Motor neuron (in vitro differentiated cells): Measurements from ENCODE around the gene ITPR3. TPM values are rescaled to one million over a fixed set of nuclear protein-coding genes. Genes with fewer than 3 reads are reported as not detected.

Source experiments
- ATAC-seq, 8 experiments: fragments of 200-7000 bp; cut with Tn5 transposase; replicated peaks in 6 of 8; 2 replicates each; pipeline ENCODE4 v1.8.0; 2021; ENCODE audit warnings: mild to moderate bottlenecking in 8 of 8, moderate library complexity in 8 of 8
- H3K27ac ChIP-seq, 2 donors: fragments of 250-450 bp; sonication (Bioruptor Pico); 2 replicates each; pipeline ENCODE4 v1.9.0; 2021; ENCODE audit warnings: antibody characterized with exemption in 2 of 2, mild to moderate bottlenecking in 2 of 2, moderate library complexity in 1 of 2
- H3K4me1 ChIP-seq, 2 donors: fragments of 250-450 bp; sonication (Bioruptor Pico); replicated peaks in 1 of 2; 2 replicates each; pipeline ENCODE4 v1.6.1; 2021; ENCODE audit warnings: antibody characterized with exemption in 2 of 2, mild to moderate bottlenecking in 2 of 2, moderate library complexity in 1 of 2
- H3K4me3 ChIP-seq, 5 donors: fragments of 250-450 bp; sonication (Bioruptor Pico); 2 replicates each; pipeline ENCODE4 v1.9.0; 2021; ENCODE audit warnings: antibody characterized with exemption in 5 of 5, mild to moderate bottlenecking in 5 of 5, moderate library complexity in 4 of 5
- WGBS, 10 experiments: fragments of 450-650 bp; shearing (Covaris generic); methylation state at CpG; one replicate each; pipeline ENCODE4 v1.0.0; 2022; 5-methylcytosine and 5-hydroxymethylcytosine counted together
- in situ Hi-C, 9 experiments: fragments of 400-800 bp; cut with MboI; loops; one replicate each; pipeline ENCODE4 v1.15.0; 2021; ENCODE audit warnings: low sequenced_read_pairs in 9 of 9, low pct_unique_long_range_greater_than_20kb in 2 of 9; ENCODE audit not compliant: unreplicated experiment in 9 of 9
- total RNA-seq, 8 experiments: library from RNA; unstranded; fragments of 300-600 nt; gene quantifications; 2 replicates each; pipeline versions ENCODE4 v1.2.3 to v1.2.4, GENCODE V29; 2022

ITPR3 gene
- total RNA-seq, 8 experiments from 2014 or later: 0.11 to 36.3 (median 0.96) TPM

DNA sequence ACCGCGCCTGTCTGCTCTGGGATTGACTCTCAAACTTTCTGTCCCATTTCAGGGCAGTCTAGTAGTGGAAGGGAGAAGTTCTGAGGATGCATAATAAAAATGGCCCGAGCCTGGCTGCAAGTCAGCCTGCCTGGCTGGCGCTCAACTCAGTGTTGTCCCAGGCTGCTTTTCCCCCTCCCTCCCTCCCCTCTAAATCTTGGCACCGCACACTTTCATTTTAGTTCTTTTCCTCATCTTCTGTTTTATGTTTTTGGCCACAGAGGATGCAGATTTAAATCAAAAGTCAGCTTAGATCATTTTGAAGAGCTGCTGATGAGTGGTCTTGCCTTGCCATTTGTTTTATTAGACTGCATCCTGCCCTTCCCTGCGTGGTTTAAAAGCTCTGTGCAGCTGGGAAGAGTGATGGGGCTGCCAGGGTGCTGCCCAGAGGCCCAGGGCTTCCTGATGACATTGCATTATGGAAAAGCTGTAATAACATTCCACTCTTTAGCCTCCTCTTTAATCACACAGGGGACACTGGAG lies 96.9 kb downstream of the ITPR3 start:
- peak; percentile 47 to 87 (median 58) for ATAC-seq
- no peak overlapping the region for H3K27ac ChIP-seq
- 20 to 85% (median 41%) methylated on average over 1 to 5 of the region's 6 CpGs; no CpG with 5 or more reads in 3 of the 10 experiments for WGBS, 10 experiments
- H3K4me1 ChIP-seq: peaks cover 12% of the 10 kb centered on the region in 2 donors
- no peak overlapping the region for H3K4me3 ChIP-seq
- in situ Hi-C loops: loop anchor here in 1 of 9 experiments (25.0 kb wide), 1 partner anchor 444 kb away; no protein-coding TSS in a partner anchor

DNA sequence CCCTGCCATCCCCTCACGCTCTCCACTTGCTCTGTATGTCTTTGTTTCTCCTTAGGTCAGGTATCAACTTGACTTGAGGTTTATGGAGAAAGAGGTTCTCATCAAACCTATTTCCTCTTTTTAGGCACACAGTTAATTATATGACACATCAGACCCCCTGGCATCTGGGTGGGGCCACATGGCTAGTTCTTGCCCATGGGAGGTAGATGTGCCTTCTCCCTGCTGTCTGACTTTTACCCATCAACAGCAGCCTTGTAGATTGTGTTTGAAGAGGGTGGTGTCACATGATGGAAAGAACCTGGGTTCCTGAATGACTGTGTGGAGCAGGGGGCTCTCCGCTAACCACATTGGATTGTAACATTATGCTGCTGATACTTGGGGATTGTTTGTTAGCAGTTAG lies 97.6 kb downstream of the ITPR3 start:
- no peak for ATAC-seq
- 83 to 100% (median 100%) methylated on average over 1 to 2 of the region's 2 CpGs; no CpG with 5 or more reads in 4 of the 10 experiments for WGBS, 10 experiments
- in situ Hi-C loops: loop anchor here in 1 of 9 experiments (25.0 kb wide), 1 partner anchor 444 kb away; no protein-coding TSS in a partner anchor
- no peak overlapping the region for H3K4me3 ChIP-seq
- H3K27ac ChIP-seq: peak overlapping the region; percentile 29 to 60
- peaks cover 12% of the 10 kb centered on the region in 2 donors for H3K4me1 ChIP-seq

DNA sequence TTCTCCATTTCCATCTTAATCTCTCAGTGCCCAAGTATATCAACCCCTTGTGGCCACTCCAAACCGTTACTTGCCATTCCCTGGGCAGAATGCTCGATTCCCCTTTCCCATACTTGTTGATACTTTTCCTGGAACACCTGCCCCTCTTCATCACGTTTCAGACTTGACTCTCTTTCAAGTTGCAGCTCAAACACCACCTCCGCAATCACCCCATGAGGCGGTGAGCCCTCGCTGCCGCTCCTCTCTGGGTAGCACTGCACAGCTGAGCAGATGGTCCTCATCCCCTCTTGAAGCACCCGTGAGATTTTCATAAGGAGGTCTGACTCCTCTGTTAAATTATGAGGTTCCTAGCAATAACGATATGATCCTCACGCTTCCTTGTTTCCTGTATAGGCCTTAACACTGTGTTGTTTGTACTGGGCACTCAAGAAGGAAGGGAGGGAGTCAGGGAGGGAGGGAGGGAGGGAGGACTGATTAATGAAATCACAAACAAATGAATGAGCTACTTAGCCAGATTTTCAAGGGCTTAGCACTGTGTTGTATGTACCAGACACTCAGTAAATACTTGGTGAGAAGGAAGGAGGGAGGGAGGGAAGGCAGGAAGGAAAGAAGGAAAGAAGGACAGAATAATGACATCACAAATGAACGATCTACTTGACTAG lies 98.3 kb downstream of the ITPR3 start:
- in situ Hi-C loops: loop anchor here in 1 of 9 experiments (25.0 kb wide), 1 partner anchor 443 kb away; no protein-coding TSS in a partner anchor

GRCh38 chr6:33720998-33721397 lies 99.9 kb downstream of the ITPR3 start:
- Histone ChIP-seq H3K4me3 (no peak overlapping the region), H3K4me1 (peaks cover 12 to 27% of the 10 kb centered on the region in 2 donors), H3K27ac (no peak overlapping the region)
- in situ Hi-C loops: loop anchor here in 1 of 9 experiments (25.0 kb wide), 1 partner anchor 441 kb away; no protein-coding TSS in a partner anchor
- WGBS, 10 experiments: 60 to 100% (median 100%) methylated on average over 1 of the region's 1 CpG; no CpG with 5 or more reads in 3 of the 10 experiments
- ATAC-seq: no peak

More for the DNA sequence above, 98.3 kb downstream of the ITPR3 start:
- Histone ChIP-seq H3K4me3 (no peak overlapping the region), H3K4me1 (peaks cover 12 to 17% of the 10 kb centered on the region in 2 donors), H3K27ac (no peak overlapping the region)
- WGBS, 10 experiments: 17 to 100% (median 67%) methylated on average over 1 to 10 of the region's 11 CpGs; no CpG with 5 or more reads in 1 of the 10 experiments
- no peak for ATAC-seq

GRCh38 chr6:33721508-33721907 lies 100.4 kb downstream of the ITPR3 start:
- in situ Hi-C loops: loop anchor here in 1 of 9 experiments (25.0 kb wide), 1 partner anchor 441 kb away; no protein-coding TSS in a partner anchor
- Histone ChIP-seq H3K4me3 (no peak overlapping the region), H3K4me1 (peaks cover 12 to 27% of the 10 kb centered on the region in 2 donors), H3K27ac (no peak overlapping the region)
- ATAC-seq: no peak
- 54 to 100% (median 80%) methylated on average over 1 to 5 of the region's 5 CpGs for WGBS, 10 experiments

DNA sequence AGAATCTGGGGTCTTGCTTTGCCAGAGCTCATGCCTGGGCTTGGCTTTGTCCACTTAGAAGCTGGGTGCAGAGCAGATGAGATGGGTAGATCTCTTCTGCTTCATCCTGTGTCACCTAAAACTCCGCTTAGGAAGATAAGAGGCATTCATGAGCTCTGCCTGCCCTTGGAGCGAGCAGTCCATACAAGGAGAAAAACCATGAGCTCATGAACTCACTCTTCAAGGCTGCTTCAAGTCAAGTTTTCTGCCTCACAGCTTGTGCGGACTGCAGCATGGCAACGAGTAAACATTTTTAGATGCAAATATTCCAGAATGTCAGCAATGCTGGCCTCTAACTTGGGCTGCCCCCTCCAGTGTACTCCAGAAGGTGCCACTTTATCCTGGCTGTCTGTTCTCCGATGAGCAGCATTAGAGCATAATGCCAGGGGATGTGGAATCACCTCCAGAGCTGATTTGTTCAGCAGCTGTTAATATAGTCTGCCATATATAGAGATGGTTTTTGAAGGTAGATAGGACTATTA lies 101.0 kb downstream of the ITPR3 start:
- in situ Hi-C loops: loop anchor here in 1 of 9 experiments (25.0 kb wide), 1 partner anchor 440 kb away; no protein-coding TSS in a partner anchor
- H3K27ac ChIP-seq: no peak overlapping the region
- WGBS, 10 experiments: 40 to 100% (median 76%) methylated on average over 1 to 5 of the region's 5 CpGs; no CpG with 5 or more reads in 4 of the 10 experiments
- H3K4me1 ChIP-seq: peaks cover 12 to 30% of the 10 kb centered on the region in 2 donors
- no peak overlapping the region for H3K4me3 ChIP-seq
- peak in 1 of 8 experiments; percentile 70 for ATAC-seq

- Histone ChIP-seq H3K27ac (no peak overlapping the region), H3K4me3 (no peak overlapping the region), H3K4me1 (peaks cover 2 to 25% of the 10 kb centered on the region in 2 donors)
- ATAC-seq: peak in 1 of 8 experiments; percentile 56
- 0 to 79% (median 23%) methylated on average over 1 to 2 of the region's 3 CpGs for WGBS, 10 experiments
- in situ Hi-C loops: loop anchor here in 1 of 9 experiments (25.0 kb wide), 1 partner anchor 439 kb away; no protein-coding TSS in a partner anchor
Measured at GRCh38 chr6:33723371-33724085, 102.4 kb downstream of the ITPR3 start.

DNA sequence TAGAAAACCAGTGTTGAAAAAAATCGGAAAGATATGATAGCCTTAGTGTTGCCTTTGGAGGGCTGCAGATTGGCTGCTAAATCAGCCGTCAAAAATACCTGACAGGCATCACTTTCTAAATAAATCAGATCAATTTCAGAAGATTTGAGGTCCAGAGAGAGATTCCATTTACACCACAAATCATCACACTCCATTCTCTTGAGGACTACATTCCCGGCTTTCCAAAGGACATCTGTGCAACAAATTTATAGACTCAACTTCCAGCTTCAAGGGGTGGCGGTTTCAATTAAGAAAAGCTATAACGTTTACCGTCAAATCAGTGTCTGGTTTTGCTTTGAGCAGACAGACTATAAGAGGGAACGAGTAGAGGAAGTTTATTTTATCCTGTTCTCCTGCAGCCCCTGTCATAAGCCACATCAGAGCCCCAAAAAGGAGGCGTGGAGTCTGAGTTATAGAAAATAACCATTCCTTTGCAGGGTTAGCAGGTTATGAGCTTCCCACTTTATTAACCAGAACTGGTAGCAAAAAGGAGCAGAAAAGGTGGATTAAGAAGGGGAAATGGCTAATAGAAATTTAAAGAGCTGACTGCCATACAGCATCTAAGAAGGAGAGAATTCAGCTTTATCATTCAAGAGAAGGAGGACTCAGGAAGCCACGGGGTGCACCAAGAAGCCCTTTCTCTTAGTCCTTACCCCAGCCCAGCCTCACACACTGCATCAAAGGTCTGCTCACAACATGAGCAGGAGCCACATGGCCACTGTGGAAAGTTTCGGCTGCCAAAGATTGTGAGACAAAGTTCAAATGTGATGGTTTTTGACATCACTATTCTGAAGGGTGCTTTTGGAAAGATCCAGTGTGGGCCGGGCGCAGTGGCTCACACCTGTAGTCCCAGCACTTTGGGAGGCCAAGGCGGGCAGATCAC lies 103.2 kb downstream of the ITPR3 start:
- ATAC-seq: no peak
- 14 to 90% (median 65%) methylated on average over 2 to 11 of the region's 13 CpGs for WGBS, 10 experiments
- Histone ChIP-seq H3K4me3 (no peak overlapping the region), H3K27ac (no peak overlapping the region), H3K4me1 (peaks cover 0 to 22% of the 10 kb centered on the region in 2 donors)
- in situ Hi-C loops: loop anchor here in 1 of 9 experiments (25.0 kb wide), 1 partner anchor 438 kb away; no protein-coding TSS in a partner anchor

DNA sequence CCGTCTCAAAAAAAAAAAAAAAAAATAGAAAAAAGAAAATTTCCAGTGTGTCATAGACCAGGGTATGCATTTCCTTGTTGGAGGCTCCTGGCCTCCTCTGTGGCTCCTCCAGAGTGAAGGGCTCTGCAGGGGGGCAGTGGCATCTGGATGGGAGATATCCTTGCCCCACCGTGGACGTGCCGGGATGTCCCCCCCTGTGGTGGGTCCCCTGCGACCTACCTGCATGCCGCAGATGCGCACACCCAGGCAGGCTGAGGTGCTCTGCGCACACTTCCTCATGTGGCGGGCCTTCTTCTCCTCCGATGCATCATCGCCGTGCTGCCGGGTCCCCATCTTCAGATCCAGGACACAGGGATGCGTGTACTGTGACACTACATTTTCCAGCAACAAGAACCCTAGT lies 104.1 kb downstream of the ITPR3 start:
- Histone ChIP-seq H3K27ac (no peak overlapping the region), H3K4me1 (peaks cover 0 to 28% of the 10 kb centered on the region in 2 donors), H3K4me3 (no peak overlapping the region)
- no peak for ATAC-seq
- WGBS, 10 experiments: 76 to 96% (median 90%) methylated on average over 1 to 10 of the region's 14 CpGs; no CpG with 5 or more reads in 5 of the 10 experiments
- in situ Hi-C loops: no loop called here

DNA sequence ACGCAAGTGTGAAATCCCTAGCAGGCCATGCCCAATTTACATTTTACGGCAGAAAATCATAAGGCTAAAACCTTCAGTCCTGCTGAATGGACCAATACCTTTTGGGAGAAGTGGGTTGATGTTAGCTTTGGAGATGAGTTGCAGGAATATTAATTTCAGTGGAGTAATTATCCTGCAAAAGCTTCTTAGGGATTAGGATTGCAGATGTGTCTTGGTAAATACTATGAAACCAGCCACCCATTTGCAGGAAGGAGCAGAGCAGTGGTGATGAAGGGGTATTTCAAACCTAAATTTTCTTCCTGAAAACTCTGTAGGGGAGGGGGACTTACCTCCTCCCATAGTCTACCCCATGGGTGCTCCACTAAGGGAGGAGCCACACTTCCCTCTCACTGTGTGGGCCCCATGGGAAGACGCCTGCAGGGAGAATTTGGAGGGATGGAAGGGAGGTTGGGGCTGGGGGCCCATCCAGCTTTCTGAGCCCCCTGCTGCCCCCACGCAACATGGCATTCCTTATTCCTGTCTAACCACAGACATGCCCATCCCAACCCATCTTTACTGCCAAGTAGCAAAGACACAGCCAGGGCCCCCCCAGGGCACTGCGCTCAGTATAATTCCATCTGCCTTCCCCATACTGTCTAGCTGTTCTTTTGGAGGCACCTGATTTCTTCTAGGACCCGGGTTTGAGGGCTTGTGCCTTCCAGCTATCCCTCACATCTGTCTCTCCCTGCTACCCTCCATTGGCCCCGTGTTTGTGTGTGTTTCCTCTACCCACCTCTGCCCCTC lies 105.0 kb downstream of the ITPR3 start:
- H3K4me3 ChIP-seq: no peak overlapping the region
- no peak overlapping the region for H3K27ac ChIP-seq
- in situ Hi-C loops: no loop called here
- 17 to 100% (median 87%) methylated on average over 1 to 4 of the region's 7 CpGs; no CpG with 5 or more reads in 3 of the 10 experiments for WGBS, 10 experiments
- ATAC-seq: no peak
- H3K4me1 ChIP-seq: peaks cover 0 to 30% of the 10 kb centered on the region in 2 donors

- Histone ChIP-seq H3K4me3 (no peak overlapping the region), H3K27ac (no peak overlapping the region), H3K4me1 (peaks cover 0 to 30% of the 10 kb centered on the region in 2 donors)
- no peak for ATAC-seq
- 75 to 100% (median 92%) methylated on average over 2 to 11 of the region's 15 CpGs; no CpG with 5 or more reads in 4 of the 10 experiments for WGBS, 10 experiments
- in situ Hi-C loops: no loop called here
Measured at GRCh38 chr6:33726696-33727095, 105.6 kb downstream of the ITPR3 start.
